HCT116 (cell line): ENCODE results near the gene DDR1. TPM values are rescaled to one million over a fixed set of nuclear protein-coding genes. Genes with fewer than 3 reads are reported as not detected.
A peak's percentile ranks its signal among the peaks of the same experiment; 100 is the strongest.

ENCODE experiments used
- ATAC-seq: fragments of 200-7000 bp; cut with Tn5 transposase; 2 replicates; pipeline ENCODE4 v1.9.1; 2020; ENCODE audit warnings: mild to moderate bottlenecking, moderate library complexity
- BruUV-seq: library from RNA; stranded (reverse); fragments of 400-500 nt; replicated peaks from 2 replicates; lab custom pipeline; 2021; lab: Mats Ljungman, UMichigan
- CTCF ChIA-PET: fragments of 300-600 bp; sonication (Branson Sonifier 250); formaldehyde crosslinking; loops from one replicate; lab custom pipeline; 2021; ENCODE audit warnings: antibody characterized with exemption; lab: Charles Lee
- POLR2A ChIA-PET: fragments of 300-600, 350-600 bp; sonication (Branson Sonifier 250); formaldehyde crosslinking; loops from one replicate; lab custom pipeline; 2021; ENCODE audit warnings: antibody characterized with exemption; lab: Charles Lee
- RAD21 ChIA-PET, 2 experiments: fragments of 300-600 bp; sonication (Branson Sonifier 250); formaldehyde crosslinking; loops; one replicate each; lab custom pipeline; 2023; ENCODE audit warnings: low total read pairs in 2 of 2; ENCODE audit not compliant: uncharacterized antibody in 2 of 2, unreplicated experiment in 2 of 2, low non-redundant PET in 1 of 2; lab: Charles Lee
- DNase-seq: peaks from one replicate; pipeline ENCODE4 v3.0.0-alpha.2; 2010; ENCODE audit warnings: low read depth, low spot score
- H2AFZ ChIP-seq: fragments of 200-600 bp; shearing (Covaris generic), sonication (generic); 2 replicates; pipeline ENCODE4 v1.6.1; 2017; ENCODE audit warnings: low read depth, mixed run types, mixed read lengths, antibody characterized with exemption, low read length; ENCODE audit not compliant: poor library complexity, severe bottlenecking
- H3K27ac ChIP-seq: 2 replicates; pipeline ENCODE4 v1.5.1; 2012; ENCODE audit warnings: low read depth, low read length
- H3K27me3 ChIP-seq: fragments of 200-600 bp; sonication (generic); 2 replicates; pipeline ENCODE4 v1.6.1; 2016; ENCODE audit warnings: mixed run types, low read length, mixed read lengths; ENCODE audit not compliant: insufficient read depth
- H3K36me3 ChIP-seq, 2 experiments: fragments of 200-500 bp in 1 of 2; fragments of 200-600 bp in 1 of 2; sonication (Bioruptor generic) in 1 of 2; sonication (generic) in 1 of 2; 2 replicates each; pipeline versions ENCODE4 v1.5.1 to v1.6.1; 2014 to 2016; ENCODE audit warnings: low read length in 2 of 2, inconsistent platforms in 1 of 2, mixed read lengths in 1 of 2, mixed run types in 1 of 2; ENCODE audit not compliant: insufficient read depth in 2 of 2, control insufficient read depth in 1 of 2
- H3K4me1 ChIP-seq, 2 experiments: fragments of 200-600 bp in 1 of 2; sonication (generic) in 1 of 2; 2 replicates each; pipeline versions ENCODE4 v1.5.1 to v1.6.1; 2012 to 2017; ENCODE audit warnings: low read length in 2 of 2, inconsistent platforms in 1 of 2, mild to moderate bottlenecking in 1 of 2, mixed read lengths in 1 of 2, mixed run types in 1 of 2, moderate library complexity in 1 of 2; ENCODE audit not compliant: insufficient read depth in 2 of 2, control insufficient read depth in 1 of 2
- H3K4me2 ChIP-seq: fragments of 200-600 bp; sonication (generic); 2 replicates; pipeline ENCODE4 v1.6.1; 2017; ENCODE audit warnings: mixed run types, low read length, mixed read lengths
- H3K4me3 ChIP-seq, 2 experiments: fragments of 200-600 bp in 1 of 2; sonication (generic) in 1 of 2; replicated peaks in 1 of 2; 2 replicates each; pipeline ENCODE4 v1.5.1; 2011 to 2016; ENCODE audit warnings: low read length in 2 of 2, control low read depth in 1 of 2, low read depth in 1 of 2, mild to moderate bottlenecking in 1 of 2, mixed read lengths in 1 of 2, mixed run types in 1 of 2
- H3K79me2 ChIP-seq: fragments of 200-600 bp; sonication (generic); 2 replicates; pipeline ENCODE4 v1.6.1; 2017; ENCODE audit warnings: mild to moderate bottlenecking, mixed run types, low read length, moderate library complexity, mixed read lengths; ENCODE audit not compliant: insufficient read depth
- H3K9ac ChIP-seq: fragments of 200-600 bp; sonication (generic); 2 replicates; pipeline ENCODE4 v1.6.1; 2016; ENCODE audit warnings: low read length, mixed read lengths
- H3K9me2 ChIP-seq: fragments of 200-600 bp; sonication (generic), shearing (Covaris generic); 2 replicates; pipeline ENCODE4 v1.6.1; 2017; ENCODE audit warnings: mixed run types, mild to moderate bottlenecking, moderate library complexity; ENCODE audit not compliant: insufficient read depth
- H3K9me3 ChIP-seq, 2 experiments: fragments of 200-500 bp in 1 of 2; fragments of 200-600 bp in 1 of 2; sonication (Bioruptor generic) in 1 of 2; sonication (generic) in 1 of 2; 2 replicates each; pipeline ENCODE4 v1.6.1; 2014 to 2017; ENCODE audit warnings: low read length in 2 of 2, mixed read lengths in 2 of 2, inconsistent platforms in 1 of 2, low read depth in 1 of 2, mild to moderate bottlenecking in 1 of 2, mixed run types in 1 of 2, moderate library complexity in 1 of 2; ENCODE audit not compliant: control insufficient read depth in 1 of 2, insufficient read depth in 1 of 2
- H4K20me1 ChIP-seq: fragments of 200-600 bp; sonication (generic), shearing (Covaris generic); 2 replicates; pipeline ENCODE4 v1.6.1; 2017; ENCODE audit warnings: mixed run types, mild to moderate bottlenecking, moderate library complexity; ENCODE audit not compliant: insufficient read depth
- ATF3 ChIP-seq: IDR thresholded peaks from 2 replicates; pipeline ENCODE4 v1.6.1; 2012
- CEBPB ChIP-seq: IDR thresholded peaks from 2 replicates; pipeline ENCODE4 v1.6.1; 2012; ENCODE audit warnings: low read depth
- CTCF ChIP-seq, 3 experiments: fragments of 200-600 bp in 1 of 3; sonication (generic) in 1 of 3; IDR thresholded peaks in 2 of 3; conservative IDR thresholded peaks in 1 of 3; 2 replicates each; pipeline ENCODE4 v1.5.1; 2012 to 2017; ENCODE audit warnings: low read depth in 2 of 3, low read length in 2 of 3, antibody characterized with exemption in 1 of 3, borderline replicate concordance in 1 of 3, control low read depth in 1 of 3, mild to moderate bottlenecking in 1 of 3, mixed read lengths in 1 of 3, mixed run types in 1 of 3, moderate library complexity in 1 of 3; ENCODE audit not compliant: insufficient read depth in 1 of 3
- ELF1 ChIP-seq: IDR thresholded peaks from 2 replicates; pipeline ENCODE4 v1.6.1; 2012; ENCODE audit warnings: low read depth, borderline replicate concordance
- EZH2 ChIP-seq: fragments of 200-600 bp; sonication (generic); IDR thresholded peaks from 2 replicates; pipeline ENCODE4 v1.6.1; 2017; ENCODE audit warnings: antibody characterized with exemption, mixed run types
- FOSL1 ChIP-seq: IDR thresholded peaks from 2 replicates; pipeline ENCODE4 v1.6.1; 2012; ENCODE audit warnings: low read depth
- POLR2A ChIP-seq: IDR thresholded peaks from 2 replicates; pipeline ENCODE4 v1.7.0; 2011; ENCODE audit warnings: borderline replicate concordance; ENCODE audit not compliant: insufficient read depth, insufficient read length; ENCODE audit errors: extremely low read depth
- POLR2AphosphoS5 ChIP-seq: IDR thresholded peaks from 2 replicates; pipeline ENCODE4 v1.6.1; 2011; ENCODE audit warnings: mild to moderate bottlenecking, low read depth, low read length, moderate library complexity
- SIN3A ChIP-seq: IDR thresholded peaks from 2 replicates; pipeline ENCODE4 v1.6.1; 2012; ENCODE audit warnings: low read depth
- SP1 ChIP-seq: IDR thresholded peaks from 2 replicates; pipeline ENCODE4 v1.6.1; 2012; ENCODE audit warnings: low read depth
- intact Hi-C: fragments of 100-400 bp; cut with micrococcal nuclease; formaldehyde crosslinking; loops from 2 replicates; pipeline ENCODE4 v1.10.0; 2022
- total RNA-seq: library from RNA; stranded (reverse); gene quantifications from one replicate; pipeline ENCODE4 v1.2.1, GENCODE V29; 2021; ENCODE audit not compliant: unreplicated experiment

The DDR1 gene
- total RNA-seq, 1 experiment from 2014 or later = 211 TPM

GRCh38 chr6:30931969-30932645, 47.8 kb downstream of the DDR1 start, which contains the start of gene SFTA2 (continued):
- TF ChIP-seq CTCF (IDR thresholded peaks at IDR 0.05 in 2 of 3, conservative IDR thresholded peaks at IDR 0.05 in 1 of 3; ENCODE audit: borderline replicate concordance in 1 of 3, insufficient read depth in 1 of 3, low read depth in 2 of 3, low read length in 2 of 3) (no peak), SP1 (no peak), FOSL1 (no peak), POLR2AphosphoS5 (no peak), ELF1 (no peak), ATF3 (no peak), SIN3A (no peak)

GRCh38 chr6:30932665-30933365, 48.5 kb downstream of the DDR1 start:
- H3K9me2 ChIP-seq = no peaks in the 10 kb centered on the region
- DNase-seq (no peak), ATAC-seq (no peak)
- TF ChIP-seq ELF1 (no peak), EZH2 (no peak), POLR2AphosphoS5 (no peak), CEBPB (no peak), SIN3A (no peak), POLR2A (no peak)
- no TSS peak for BruUV-seq
- peaks cover 7 to 13% of the 10 kb centered on the region in 2 experiments; a peak in 3 of 4 replicates for H3K4me1 ChIP-seq
- no peak overlapping the region for H2AFZ ChIP-seq
- H4K20me1 ChIP-seq = no peaks in the 10 kb centered on the region
- H3K36me3 ChIP-seq = no peaks in the 10 kb centered on the region
- intact Hi-C loops = no loop called here
- H3K27me3 ChIP-seq = no peaks in the 10 kb centered on the region
- RAD21 ChIA-PET = no interaction called here
- CTCF ChIA-PET = interaction anchor here (1.3 to 1.6 kb wide), 2 partner anchors 10 to 17 kb away, joined by 5 to 6 read pairs; no protein-coding TSS in a partner anchor
- H3K9me3 ChIP-seq = peaks cover 0 to 11% of the 10 kb centered on the region in 2 experiments; a peak in 1 of 4 replicates
- POLR2A ChIA-PET = no interaction called here
- no peaks in the 10 kb centered on the region for H3K79me2 ChIP-seq
- peak overlapping the region; percentile 43; the same call in 1 of the 2 replicates for H3K4me2 ChIP-seq
- H3K9ac ChIP-seq = no peak overlapping the region
- no peak overlapping the region for H3K4me3 ChIP-seq
- H3K27ac ChIP-seq = no peak overlapping the region
